Nephron progenitor cell (in vitro differentiated cells): Measurements from ENCODE around the gene TMEM120A.
"Not testable (repeated sequence)": the region's sequence is repeated elsewhere in the genome, so short reads cannot be mapped to it uniquely, and the experiment has no call there.

Experiments used
- DNase-seq: peaks from one replicate; pipeline ENCODE4 v3.0.0; 2021
- H3K27ac Mint-ChIP-seq: 2 replicates; pipeline ENCODE4 v1.8.0; 2021; ENCODE audit warnings: mild to moderate bottlenecking, moderate library complexity, mixed read lengths
- H3K27me3 Mint-ChIP-seq: 2 replicates; pipeline ENCODE4 v1.8.0; 2021; ENCODE audit warnings: mild to moderate bottlenecking, low read depth, mixed read lengths; ENCODE audit not compliant: poor library complexity
- H3K36me3 Mint-ChIP-seq: 2 replicates; pipeline ENCODE4 v1.8.0; 2021; ENCODE audit warnings: low read depth, mixed read lengths
- H3K4me1 Mint-ChIP-seq: 2 replicates; pipeline ENCODE4 v1.8.0; 2021; ENCODE audit warnings: mixed read lengths
- H3K4me3 Mint-ChIP-seq: 2 replicates; pipeline ENCODE4 v1.8.0; 2021; ENCODE audit warnings: mild to moderate bottlenecking, moderate library complexity, mixed read lengths
- H3K9me3 Mint-ChIP-seq: 2 replicates; pipeline ENCODE4 v1.8.0; 2021; ENCODE audit warnings: mild to moderate bottlenecking, moderate library complexity, mixed read lengths
- CTCF ChIP-seq: fragments of 200-600 bp; sonication (generic); IDR thresholded peaks from 2 replicates; pipeline ENCODE4 v1.5.0; 2021; ENCODE audit warnings: antibody characterized with exemption

The TMEM120A gene

DNA sequence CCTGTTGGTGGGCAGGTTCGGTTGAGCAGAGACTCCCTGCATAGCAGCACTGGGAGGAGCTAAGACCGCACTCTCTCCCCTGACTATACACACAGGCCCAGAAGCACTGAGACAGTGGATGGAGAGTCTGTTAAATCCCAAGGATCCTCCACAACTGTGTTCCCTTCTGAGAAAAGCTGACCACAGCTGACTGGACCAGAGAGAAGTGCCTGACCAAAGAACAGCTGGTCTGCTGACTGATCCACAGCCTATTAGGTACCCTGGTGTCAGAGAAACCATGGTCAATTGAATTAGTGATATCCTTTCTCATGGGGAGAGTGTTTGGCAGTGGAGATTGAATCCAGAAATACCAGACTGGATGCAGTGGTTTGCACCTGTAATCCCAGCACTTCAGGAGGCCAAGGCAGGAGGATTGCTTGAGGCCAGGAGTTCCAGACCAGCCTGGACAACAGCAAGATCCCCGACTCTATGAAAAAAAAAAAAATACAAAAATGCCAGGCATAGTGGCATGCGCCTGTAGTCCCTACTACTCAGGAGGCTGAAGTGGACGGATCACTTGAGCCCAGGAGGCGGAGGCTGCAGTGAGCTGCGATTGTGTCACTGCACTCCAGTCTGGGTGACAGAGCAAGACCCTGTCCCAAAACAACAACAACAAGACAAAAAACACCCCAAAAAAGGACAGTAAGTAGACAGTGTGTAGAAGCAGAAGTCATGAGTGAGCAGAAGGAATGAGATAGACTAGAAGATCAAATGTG lies 27.8 kb upstream of the TMEM120A start:
- no peak overlapping the region for H3K4me3 Mint-ChIP-seq
- DNase-seq: no peak
- no peaks in the 10 kb centered on the region for H3K9me3 Mint-ChIP-seq
- H3K4me1 Mint-ChIP-seq: no peaks in the 10 kb centered on the region
- H3K27me3 Mint-ChIP-seq: peaks cover 3% of the 10 kb centered on the region
- H3K36me3 Mint-ChIP-seq: peaks cover 48% of the 10 kb centered on the region
- H3K27ac Mint-ChIP-seq: no peak overlapping the region
- TF ChIP-seq CTCF: no peak

DNA sequence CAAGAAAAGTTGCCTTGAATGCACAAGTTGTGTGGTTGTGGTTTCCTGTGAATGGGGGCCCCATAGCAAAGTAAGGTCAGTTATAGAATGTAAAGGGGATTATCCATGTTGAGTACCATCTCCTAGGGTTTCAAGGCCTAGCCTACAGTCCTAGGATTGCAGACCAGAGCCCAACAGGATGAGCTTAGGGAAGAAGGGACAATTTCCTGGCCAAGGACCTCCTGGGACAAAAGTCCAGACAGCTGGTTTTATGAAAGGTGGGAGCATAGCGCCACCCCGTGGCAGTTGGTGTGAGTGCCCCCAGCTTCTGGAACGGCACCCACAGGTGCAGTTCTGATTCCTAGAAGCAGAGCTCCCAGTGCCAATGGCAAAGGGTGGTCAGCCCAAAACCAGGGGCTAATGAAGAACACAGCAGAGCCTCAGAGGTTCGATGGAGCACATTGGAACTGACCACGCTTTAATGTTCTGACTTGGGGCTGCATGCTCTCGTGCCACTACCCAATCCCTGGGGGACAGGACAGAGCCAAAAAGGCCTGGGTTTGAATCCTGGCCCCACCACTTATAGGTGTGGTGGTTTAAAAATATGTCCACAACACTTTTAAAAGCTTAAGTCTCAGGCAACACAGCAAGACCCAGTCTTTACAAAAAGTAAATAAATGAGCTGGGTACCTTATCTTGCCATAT lies 25.8 kb upstream of the TMEM120A start:
- peak; percentile 85 for TF ChIP-seq CTCF
- DNase-seq: peak; percentile 78
- no peak overlapping the region for H3K4me3 Mint-ChIP-seq
- H3K27ac Mint-ChIP-seq: no peak overlapping the region
- H3K9me3 Mint-ChIP-seq: no peaks in the 10 kb centered on the region
- no peaks in the 10 kb centered on the region for H3K4me1 Mint-ChIP-seq
- H3K27me3 Mint-ChIP-seq: peaks cover 3% of the 10 kb centered on the region
- peaks cover 59% of the 10 kb centered on the region for H3K36me3 Mint-ChIP-seq

GRCh38 chr7:76018520-76018919 lies 24.1 kb upstream of the TMEM120A start:
- H3K9me3 Mint-ChIP-seq, H3K27me3 Mint-ChIP-seq, H3K27ac Mint-ChIP-seq, H3K4me1 Mint-ChIP-seq, H3K4me3 Mint-ChIP-seq, DNase-seq: not testable (repeated sequence)
- peaks cover 55% of the 10 kb centered on the region for H3K36me3 Mint-ChIP-seq

DNA sequence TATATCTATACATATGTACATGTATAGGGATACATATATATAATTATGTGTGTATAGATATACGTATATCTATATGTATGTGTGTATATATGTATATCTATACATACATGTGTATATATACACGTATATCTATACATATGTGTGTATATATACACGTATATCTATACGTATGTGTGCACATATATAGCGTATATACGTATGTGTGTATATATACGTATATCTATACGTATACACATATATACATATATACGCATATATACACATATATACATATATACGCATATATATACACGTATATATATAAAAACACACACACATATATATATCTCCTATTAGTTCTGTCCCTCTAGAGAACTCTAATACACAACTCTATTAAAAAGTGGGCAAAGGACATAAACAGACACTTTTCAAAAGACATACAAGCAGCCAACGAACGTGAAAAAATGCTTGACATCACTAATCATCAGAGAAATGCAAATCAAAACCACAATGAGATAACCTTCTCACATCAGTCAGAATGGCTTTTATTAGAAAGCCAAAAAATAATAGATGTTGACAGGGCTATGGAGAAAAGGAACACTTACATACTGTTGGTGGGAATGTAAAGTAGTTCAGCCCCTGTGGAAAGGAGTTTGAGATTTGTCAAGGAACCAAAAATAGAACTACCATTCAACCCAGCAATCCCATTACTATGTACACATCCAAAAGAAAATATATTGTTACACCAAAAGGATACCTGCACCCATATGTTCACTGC lies 22.0 kb upstream of the TMEM120A start:
- no peak for TF ChIP-seq CTCF
- no peak for DNase-seq
- Mint-ChIP-seq H3K4me3 (no peak overlapping the region), H3K27me3 (no peaks in the 10 kb centered on the region), H3K4me1 (no peaks in the 10 kb centered on the region), H3K9me3 (no peaks in the 10 kb centered on the region), H3K36me3 (peaks cover 47% of the 10 kb centered on the region), H3K27ac (no peak overlapping the region)

DNA sequence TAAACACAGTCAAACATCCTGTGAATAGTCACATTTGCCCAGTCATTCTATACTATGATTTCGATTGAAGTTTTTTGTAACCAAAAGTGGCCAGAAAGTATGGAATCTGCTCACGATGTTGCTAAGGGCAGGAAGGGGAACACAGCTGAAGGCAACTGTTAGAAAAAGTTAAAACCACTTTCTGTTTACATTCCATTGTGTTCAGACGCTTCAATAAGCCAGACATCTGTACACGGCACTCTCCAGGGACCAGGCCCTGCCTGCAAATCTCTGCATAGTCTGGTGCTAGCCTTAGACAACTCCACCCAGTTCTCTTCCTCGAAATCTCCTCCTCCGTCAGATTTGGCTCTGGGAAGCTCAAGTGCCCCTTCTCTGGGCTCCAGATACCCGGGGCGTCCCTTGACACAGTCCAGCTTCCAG lies 17.1 kb upstream of the TMEM120A start:
- TF ChIP-seq CTCF: no peak
- Mint-ChIP-seq H3K9me3 (no peaks in the 10 kb centered on the region), H3K27ac (peak overlapping the region; percentile 70), H3K36me3 (peaks cover 24% of the 10 kb centered on the region), H3K4me3 (no peak overlapping the region), H3K27me3 (no peaks in the 10 kb centered on the region), H3K4me1 (no peaks in the 10 kb centered on the region)
- no peak for DNase-seq
